OCI-LY1 (cell line): ENCODE data around the gene CFAP77.

Experiments
- EZH2 ChIP-seq: fragments of 200-600 bp; sonication (generic), shearing (Covaris generic); IDR thresholded peaks from 2 replicates; pipeline ENCODE4 v1.8.0; 2017; ENCODE audit warnings: borderline replicate concordance, mixed run types, mild to moderate bottlenecking, antibody characterized with exemption, low read length, moderate library complexity, mixed read lengths
- TF ChIP-seq, protein P1 (sequence below): fragments of 200-600 bp; sonication (generic), shearing (Covaris generic); IDR thresholded peaks from 2 replicates; pipeline ENCODE4 v1.5.1; 2017; ENCODE audit warnings: mild to moderate bottlenecking, antibody characterized with exemption, low read length, moderate library complexity, mixed read lengths

DNA sequence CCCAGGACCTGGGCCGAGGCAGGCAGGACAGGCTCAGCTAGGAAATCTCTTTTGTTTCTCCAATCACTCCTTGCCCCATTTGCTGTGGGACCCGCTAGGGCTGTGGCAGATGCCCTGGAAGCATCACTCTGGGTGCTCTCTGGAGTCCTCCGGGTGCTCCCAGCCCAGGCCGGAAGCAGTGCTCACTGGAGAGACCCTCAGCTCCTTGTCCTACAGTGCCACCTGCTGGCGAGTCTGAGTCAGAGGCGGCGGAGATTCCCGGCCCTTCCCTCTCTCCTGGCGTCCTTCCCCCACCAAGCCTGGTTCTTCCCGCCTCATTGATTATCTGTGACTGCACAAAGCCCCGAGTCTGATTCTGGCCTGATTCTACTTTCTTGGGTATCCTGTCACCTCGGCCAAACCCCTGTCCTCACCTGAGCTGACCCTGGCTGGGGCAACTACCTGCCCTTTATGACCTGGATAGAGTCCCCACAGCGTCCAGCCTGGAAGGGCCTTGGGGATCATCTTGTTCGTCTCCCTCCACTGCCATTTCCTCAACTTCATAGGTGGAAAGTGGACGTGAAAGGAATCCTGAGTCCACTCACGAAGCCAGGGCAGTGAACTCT is 165.1 kb downstream of the CFAP77 start:
- TF ChIP-seq, protein P1, sequence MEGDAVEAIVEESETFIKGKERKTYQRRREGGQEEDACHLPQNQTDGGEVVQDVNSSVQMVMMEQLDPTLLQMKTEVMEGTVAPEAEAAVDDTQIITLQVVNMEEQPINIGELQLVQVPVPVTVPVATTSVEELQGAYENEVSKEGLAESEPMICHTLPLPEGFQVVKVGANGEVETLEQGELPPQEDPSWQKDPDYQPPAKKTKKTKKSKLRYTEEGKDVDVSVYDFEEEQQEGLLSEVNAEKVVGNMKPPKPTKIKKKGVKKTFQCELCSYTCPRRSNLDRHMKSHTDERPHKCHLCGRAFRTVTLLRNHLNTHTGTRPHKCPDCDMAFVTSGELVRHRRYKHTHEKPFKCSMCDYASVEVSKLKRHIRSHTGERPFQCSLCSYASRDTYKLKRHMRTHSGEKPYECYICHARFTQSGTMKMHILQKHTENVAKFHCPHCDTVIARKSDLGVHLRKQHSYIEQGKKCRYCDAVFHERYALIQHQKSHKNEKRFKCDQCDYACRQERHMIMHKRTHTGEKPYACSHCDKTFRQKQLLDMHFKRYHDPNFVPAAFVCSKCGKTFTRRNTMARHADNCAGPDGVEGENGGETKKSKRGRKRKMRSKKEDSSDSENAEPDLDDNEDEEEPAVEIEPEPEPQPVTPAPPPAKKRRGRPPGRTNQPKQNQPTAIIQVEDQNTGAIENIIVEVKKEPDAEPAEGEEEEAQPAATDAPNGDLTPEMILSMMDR = peak; percentile 94
- no peak for TF ChIP-seq EZH2
